Stomach smooth muscle (tissue), 2 donors: ENCODE data around the gene LPAR3.

Experiments used
- H3K27ac ChIP-seq: one replicate; pipeline ENCODE4 v1.7.0; 2013; ENCODE audit warnings: mild to moderate bottlenecking, low read length, inconsistent platforms
- H3K27me3 ChIP-seq, 2 donors: one replicate each; pipeline ENCODE4 v1.7.0; 2013; ENCODE audit warnings: low read length in 2 of 2; ENCODE audit not compliant: insufficient read depth in 2 of 2, control insufficient read depth in 1 of 2
- H3K36me3 ChIP-seq, 2 donors: one replicate each; pipeline ENCODE4 v1.7.0; 2013; ENCODE audit warnings: low read length in 2 of 2; ENCODE audit not compliant: control insufficient read depth in 2 of 2, insufficient read depth in 2 of 2
- H3K4me1 ChIP-seq: one replicate; pipeline ENCODE4 v1.7.0; 2013; ENCODE audit warnings: low read length; ENCODE audit not compliant: control insufficient read depth, insufficient read depth
- H3K4me3 ChIP-seq, 2 donors: one replicate each; pipeline ENCODE4 v1.7.0; 2013; ENCODE audit warnings: low read length in 2 of 2
- H3K9ac ChIP-seq, 2 donors: one replicate each; pipeline ENCODE4 v1.7.0; 2013; ENCODE audit warnings: low read length in 2 of 2, mild to moderate bottlenecking in 1 of 2
- H3K9me3 ChIP-seq, 2 donors: one replicate each; pipeline ENCODE4 v1.7.0; 2013; ENCODE audit warnings: low read length in 2 of 2; ENCODE audit not compliant: control insufficient read depth in 2 of 2
- donor health status: healthy.
- donor health status: Pancreatic carcinoma.

The LPAR3 gene

DNA sequence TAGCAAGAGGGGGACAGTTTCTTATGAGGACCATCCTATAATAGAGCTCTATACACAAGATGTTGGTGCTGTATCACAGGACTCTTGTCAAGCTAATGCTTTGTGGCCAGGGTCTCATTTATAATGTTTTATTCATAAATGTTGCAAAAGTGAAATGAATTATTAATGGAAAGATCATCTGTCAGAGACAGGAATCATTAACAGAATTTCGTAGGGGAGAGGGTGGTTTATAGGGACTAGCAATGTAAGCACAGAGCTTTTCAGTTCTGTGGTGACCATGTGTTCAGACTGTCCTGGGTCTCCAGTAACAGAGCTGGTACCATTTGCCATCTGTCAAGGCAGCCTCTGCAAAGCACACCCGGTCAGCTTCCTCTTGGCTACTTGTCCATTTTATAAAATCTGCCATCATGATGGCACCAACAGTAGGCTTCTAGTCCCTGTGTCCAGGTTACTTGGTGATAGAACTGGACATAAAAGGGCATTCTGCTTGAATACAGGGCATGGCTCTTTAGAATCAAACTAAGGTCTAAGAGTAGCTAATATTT is 36.2 kb downstream of the LPAR3 start:
- no peak overlapping the region for H3K27ac ChIP-seq
- no peak overlapping the region for H3K4me3 ChIP-seq
- H3K9me3 ChIP-seq = peaks cover 0 to 4% of the 10 kb centered on the region in 2 donors
- H3K36me3 ChIP-seq = no peaks in the 10 kb centered on the region
- no peaks in the 10 kb centered on the region for H3K27me3 ChIP-seq
- no peaks in the 10 kb centered on the region for H3K4me1 ChIP-seq
- no peak overlapping the region for H3K9ac ChIP-seq

DNA sequence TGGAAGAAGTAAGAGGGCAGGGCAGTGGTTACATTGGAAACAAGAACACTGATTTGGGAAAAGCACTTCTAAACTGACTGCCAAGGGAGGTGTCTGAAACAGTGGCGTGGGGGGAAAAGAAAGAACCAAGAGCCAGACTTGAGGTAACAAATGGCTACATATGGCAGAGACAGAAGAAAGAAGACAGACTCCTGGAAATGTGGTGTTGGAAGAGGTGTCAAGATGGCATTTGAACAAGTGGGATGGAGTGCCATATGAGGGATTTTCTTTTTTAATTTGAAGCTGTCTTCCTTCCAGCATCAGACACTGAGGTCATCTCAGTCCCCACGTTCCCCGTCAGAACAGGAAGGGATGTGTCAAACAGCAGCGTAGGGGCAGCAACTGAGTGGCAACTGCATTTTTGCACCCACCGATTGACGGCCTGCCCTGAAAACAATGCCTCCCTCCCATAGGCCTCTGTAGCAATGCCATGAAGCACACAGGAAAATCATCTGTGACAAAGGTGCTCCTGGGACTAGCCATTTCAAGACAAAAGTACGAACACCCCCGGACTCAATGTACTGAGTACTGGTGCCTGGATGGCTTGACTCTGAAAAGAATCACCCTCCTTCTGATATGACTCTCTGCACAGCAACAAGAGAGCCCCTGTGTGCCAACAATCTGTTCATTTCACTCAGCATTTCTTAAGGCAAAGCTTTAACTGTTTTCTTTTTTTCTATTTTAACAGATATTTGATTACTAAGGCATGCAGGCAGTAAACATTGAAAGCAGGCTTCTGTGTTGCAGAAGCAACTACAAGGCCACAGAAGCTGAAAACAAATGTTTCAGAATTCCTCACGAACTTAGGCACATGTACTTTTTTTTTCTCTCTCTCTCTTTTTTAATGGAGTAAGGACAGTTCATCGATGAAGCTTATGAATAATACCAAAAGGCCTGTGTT is 37.0 kb downstream of the LPAR3 start:
- peaks cover 0 to 4% of the 10 kb centered on the region in 2 donors for H3K9me3 ChIP-seq
- no peak overlapping the region for H3K4me3 ChIP-seq
- no peaks in the 10 kb centered on the region for H3K36me3 ChIP-seq
- no peak overlapping the region for H3K27ac ChIP-seq
- H3K27me3 ChIP-seq = no peaks in the 10 kb centered on the region
- peaks cover 2% of the 10 kb centered on the region for H3K4me1 ChIP-seq
- no peak overlapping the region for H3K9ac ChIP-seq

DNA sequence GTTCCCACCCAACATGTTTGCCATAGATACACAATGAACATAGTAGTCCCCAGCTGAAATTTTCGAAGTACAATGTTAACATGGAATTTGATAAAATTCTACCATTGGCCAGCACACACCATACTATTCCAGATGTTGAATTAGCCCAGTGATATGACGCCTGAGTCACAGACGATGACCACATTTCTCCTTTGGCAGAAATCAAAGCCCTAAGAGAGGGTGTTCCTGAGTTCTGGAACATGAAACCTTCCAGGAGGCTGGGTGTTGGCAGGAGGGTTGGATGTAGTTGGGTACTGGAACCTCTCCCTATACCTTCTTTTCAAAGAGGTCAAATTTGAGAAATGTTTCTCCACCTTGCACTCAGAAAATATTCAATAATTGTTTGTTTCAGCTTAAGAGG is 37.8 kb downstream of the LPAR3 start:
- H3K27ac ChIP-seq = no peak overlapping the region

DNA sequence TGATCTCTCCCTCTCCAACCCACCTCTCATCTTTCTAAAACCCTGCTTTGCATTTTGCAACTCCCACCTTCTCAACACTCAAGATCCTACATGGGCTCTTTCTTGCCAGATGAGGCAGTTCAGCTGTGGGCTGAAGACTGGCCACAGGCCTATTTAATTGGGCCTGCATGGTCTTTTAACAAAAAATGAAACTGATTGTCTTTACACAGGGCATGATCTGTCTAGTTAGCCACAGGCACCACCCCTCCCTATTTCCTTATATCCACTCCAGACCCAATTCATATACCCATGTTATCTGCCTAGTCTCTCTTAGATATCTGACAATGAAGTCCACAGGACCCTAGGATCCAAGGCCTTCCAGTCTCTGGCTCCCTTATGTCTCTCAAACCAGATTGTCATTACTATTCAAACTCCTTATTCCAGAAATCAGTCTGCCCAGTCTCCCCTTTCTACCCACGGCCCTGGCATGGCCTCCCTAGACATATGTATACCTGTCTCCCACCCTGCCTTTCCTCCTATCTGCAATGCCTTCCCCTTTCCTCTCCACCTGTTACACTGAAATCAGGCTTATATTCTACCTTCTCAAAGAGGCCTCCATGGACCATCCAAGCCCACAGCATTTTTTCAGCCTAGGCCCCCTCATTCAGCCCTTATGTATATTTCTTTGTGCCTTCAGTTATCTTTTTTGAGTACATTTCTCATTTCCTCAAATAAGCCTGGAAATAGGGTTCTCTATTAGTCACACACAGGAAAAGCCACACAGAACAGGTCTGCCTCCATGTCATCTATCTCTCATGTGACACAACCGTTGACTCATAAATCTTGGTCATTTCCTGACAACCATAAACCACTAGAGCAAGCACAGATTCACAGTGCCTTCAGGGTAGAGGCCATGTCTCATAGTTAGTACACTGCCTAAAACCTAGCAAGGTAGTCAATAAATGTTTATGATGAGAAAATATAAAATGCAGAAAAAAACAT is 39.0 kb downstream of the LPAR3 start:
- H3K9ac ChIP-seq = no peak overlapping the region
- no peaks in the 10 kb centered on the region for H3K36me3 ChIP-seq
- H3K4me3 ChIP-seq = no peak overlapping the region
- H3K27me3 ChIP-seq = no peaks in the 10 kb centered on the region
- peaks cover 0 to 4% of the 10 kb centered on the region in 2 donors for H3K9me3 ChIP-seq
- H3K4me1 ChIP-seq = peaks cover 2% of the 10 kb centered on the region
- H3K27ac ChIP-seq = no peak overlapping the region

More for the DNA sequence above, 37.8 kb downstream of the LPAR3 start:
- Histone ChIP-seq H3K9ac (no peak overlapping the region), H3K36me3 (no peaks in the 10 kb centered on the region), H3K4me1 (peaks cover 2% of the 10 kb centered on the region), H3K9me3 (peaks cover 0 to 4% of the 10 kb centered on the region in 2 donors), H3K4me3 (no peak overlapping the region), H3K27me3 (no peaks in the 10 kb centered on the region)

DNA sequence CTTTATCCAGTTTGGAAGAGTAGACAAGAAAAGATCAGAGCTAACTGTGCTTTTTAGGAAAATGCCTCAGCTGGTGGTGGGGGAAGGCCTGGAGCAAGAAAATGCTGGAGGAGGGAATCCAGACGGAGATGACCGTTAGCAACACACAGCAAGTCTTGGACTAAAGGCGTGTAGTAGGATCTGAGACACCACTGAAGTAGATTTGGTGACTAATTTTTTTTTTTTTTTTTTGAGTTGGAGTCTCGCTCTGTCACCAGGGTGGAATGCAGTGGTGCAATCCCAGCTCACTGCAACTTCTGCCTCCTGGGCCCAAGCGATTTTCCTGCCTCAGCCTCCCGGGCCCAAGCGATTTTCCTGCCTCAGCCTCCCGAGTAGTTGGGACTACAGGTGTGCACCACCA is 41.2 kb downstream of the LPAR3 start:
- no peaks in the 10 kb centered on the region for H3K36me3 ChIP-seq
- peaks cover 14% of the 10 kb centered on the region for H3K4me1 ChIP-seq
- peaks cover 0 to 4% of the 10 kb centered on the region in 2 donors for H3K9me3 ChIP-seq
- H3K27ac ChIP-seq = no peak overlapping the region
- no peaks in the 10 kb centered on the region for H3K27me3 ChIP-seq
- H3K4me3 ChIP-seq = no peak overlapping the region
- H3K9ac ChIP-seq = no peak overlapping the region

DNA sequence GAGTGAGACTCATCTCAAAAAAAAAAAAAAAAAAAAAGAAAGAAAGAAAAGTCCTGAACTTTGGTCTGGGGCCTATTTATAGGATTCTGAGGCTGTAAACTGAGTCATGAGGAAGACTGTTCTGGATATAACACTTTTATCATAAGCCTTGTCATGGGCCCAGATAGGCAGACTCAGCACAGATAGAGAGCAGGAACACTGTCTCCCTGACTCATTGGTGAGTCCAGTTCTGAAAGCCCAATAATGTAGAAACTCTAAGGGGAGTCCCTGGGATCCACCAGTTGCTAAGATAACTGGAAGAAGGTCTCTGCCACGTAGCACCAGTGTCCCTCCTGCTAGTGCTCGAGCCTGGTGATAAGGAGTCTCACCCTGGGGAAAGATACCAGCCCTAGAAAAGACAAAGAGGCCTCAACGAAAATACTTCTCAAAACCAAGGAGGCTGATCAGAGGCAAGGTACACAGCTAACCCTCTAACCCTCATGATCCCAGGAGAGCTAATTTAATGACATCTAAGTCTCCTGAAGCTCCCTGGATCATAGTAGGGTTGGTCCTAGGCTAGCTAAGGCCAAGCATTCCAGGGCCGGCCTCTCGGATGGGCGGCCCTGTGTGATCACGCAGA is 43.5 kb downstream of the LPAR3 start:
- Histone ChIP-seq H3K36me3 (no peaks in the 10 kb centered on the region), H3K4me3 (no peak overlapping the region), H3K9ac (no peak overlapping the region), H3K27ac (no peak overlapping the region), H3K4me1 (peaks cover 14% of the 10 kb centered on the region), H3K27me3 (no peaks in the 10 kb centered on the region), H3K9me3 (peaks cover 0 to 4% of the 10 kb centered on the region in 2 donors)

DNA sequence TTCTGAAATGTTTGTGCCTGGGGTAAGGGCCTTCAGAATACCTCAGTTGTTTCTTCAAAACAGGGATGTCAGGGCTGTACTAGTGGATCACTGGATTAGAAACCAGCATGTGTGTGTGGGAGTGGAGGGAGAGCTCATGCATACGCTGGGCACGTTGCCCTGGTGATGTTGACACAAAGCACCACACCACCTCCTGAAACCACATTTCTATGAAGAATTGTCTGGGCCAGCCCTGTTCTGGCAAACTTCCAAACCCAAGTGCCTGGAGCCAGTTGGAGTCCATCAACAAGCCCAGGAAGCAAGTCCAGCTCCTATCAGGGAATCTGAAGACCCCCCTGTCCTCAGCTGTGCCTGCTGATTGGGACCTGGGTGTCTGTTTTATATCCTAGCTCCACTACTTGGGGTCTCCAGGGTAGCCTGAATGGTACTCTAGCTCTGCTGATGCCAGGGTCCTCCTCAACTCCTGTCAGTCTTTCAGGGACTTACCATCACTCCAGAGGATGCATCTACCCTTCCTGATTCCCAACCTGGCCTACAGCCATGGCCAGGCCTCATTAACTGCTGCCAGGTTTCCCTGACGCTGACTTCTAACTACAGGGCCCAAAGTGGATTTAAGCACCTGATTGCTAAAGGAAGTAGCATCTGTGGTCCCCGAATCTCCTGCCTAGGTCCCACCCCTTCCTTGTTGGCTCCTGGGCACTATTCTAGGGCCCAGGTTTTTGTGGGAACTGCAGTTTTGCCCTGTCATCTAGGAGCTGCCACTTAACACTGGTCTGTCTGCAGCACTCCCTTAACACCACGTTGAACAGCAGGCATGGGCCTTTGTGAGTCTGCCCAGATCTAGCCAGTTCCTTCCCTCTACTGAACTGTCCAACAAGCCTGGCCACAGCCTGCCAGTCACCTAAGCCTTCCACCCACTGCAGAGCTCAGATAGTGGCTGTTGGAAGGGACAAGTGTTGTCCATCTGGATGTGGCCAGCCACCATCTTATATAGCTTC is 45.5 kb downstream of the LPAR3 start:
- Histone ChIP-seq H3K4me1 (peaks cover 21% of the 10 kb centered on the region), H3K27me3 (no peaks in the 10 kb centered on the region), H3K4me3 (peak overlapping the region in 1 of 2 donors; percentile 8), H3K27ac (peak overlapping the region; percentile 31), H3K9me3 (no peaks in the 10 kb centered on the region), H3K36me3 (no peaks in the 10 kb centered on the region), H3K9ac (no peak overlapping the region)

DNA sequence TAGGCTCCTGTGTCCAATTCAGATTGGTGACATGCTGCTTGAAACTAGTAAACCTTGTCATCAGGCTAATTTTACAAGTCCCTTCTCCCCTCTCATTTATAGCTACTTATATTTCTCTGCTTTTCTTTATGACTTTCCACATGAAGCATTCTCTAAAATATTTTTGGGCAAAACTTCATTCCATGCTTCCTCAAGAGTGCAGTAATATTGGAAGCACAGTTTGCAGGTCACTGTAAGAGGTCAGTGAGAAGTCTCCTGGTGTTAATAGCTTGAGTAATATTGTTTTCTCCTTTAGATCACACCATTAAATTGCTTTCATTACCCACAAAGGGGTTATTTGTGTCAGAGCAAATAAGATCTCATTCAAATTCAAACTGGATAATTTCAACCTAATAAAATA is 46.6 kb downstream of the LPAR3 start:
- no peak overlapping the region for H3K9ac ChIP-seq

DNA sequence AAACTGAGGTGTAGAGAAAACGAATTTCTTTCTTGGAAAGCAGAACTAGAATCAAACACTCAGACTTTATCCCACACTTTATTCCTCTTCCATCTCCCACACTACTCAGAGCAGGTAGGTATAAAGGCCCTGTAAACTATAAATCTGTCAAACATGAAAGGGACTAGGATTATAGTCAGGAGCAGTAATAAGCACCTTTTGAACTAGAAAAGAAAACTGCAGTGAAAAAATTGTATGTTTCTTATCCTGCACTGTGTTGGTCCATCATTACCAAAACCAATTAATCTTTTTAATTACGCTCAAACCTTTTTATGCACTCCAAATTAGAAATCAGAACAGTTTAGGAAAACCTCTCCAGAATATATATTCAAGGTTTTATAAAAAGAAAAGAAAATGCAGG is 47.6 kb downstream of the LPAR3 start:
- no peaks in the 10 kb centered on the region for H3K27me3 ChIP-seq
- no peaks in the 10 kb centered on the region for H3K9me3 ChIP-seq
- H3K27ac ChIP-seq = no peak overlapping the region
- no peak overlapping the region for H3K4me3 ChIP-seq
- no peak overlapping the region for H3K9ac ChIP-seq
- H3K4me1 ChIP-seq = peaks cover 19% of the 10 kb centered on the region
- H3K36me3 ChIP-seq = no peaks in the 10 kb centered on the region

More for the DNA sequence above, 46.6 kb downstream of the LPAR3 start:
- Histone ChIP-seq H3K27me3 (no peaks in the 10 kb centered on the region), H3K4me3 (no peak overlapping the region), H3K4me1 (peaks cover 19% of the 10 kb centered on the region), H3K27ac (no peak overlapping the region), H3K9me3 (no peaks in the 10 kb centered on the region), H3K36me3 (no peaks in the 10 kb centered on the region)
